BJ (cell line): Measurements from ENCODE around the gene PLSCR4. TPM values are rescaled to one million over a fixed set of nuclear protein-coding genes. Genes with fewer than 3 reads are reported as not detected.
"Not testable (repeated sequence)": the region's sequence is repeated elsewhere in the genome, so short reads cannot be mapped to it uniquely, and the experiment has no call there.

Source experiments
- CTCF ChIA-PET: fragments of 350-600 bp; formaldehyde crosslinking; extraction: SDS; loops from one replicate; lab custom pipeline; 2021; ENCODE audit warnings: antibody characterized with exemption, inconsistent platforms; lab: Yijun Ruan, JAX
- POLR2A ChIA-PET: fragments of 300-600 bp; sonication (Branson Sonifier 250); formaldehyde crosslinking; extraction: SDS; loops from one replicate; lab custom pipeline; 2021; ENCODE audit warnings: antibody characterized with exemption; lab: Charles Lee
- DNase-seq: peaks from one replicate; pipeline ENCODE4 v3.0.0-alpha.2; 2011; ENCODE audit warnings: low read depth
- H3K27me3 ChIP-seq: 2 replicates; pipeline ENCODE4 v1.6.0; 2011; ENCODE audit warnings: low read length; ENCODE audit not compliant: control insufficient read depth, insufficient read depth
- H3K36me3 ChIP-seq: 2 replicates; pipeline ENCODE4 v1.5.1; 2011; ENCODE audit warnings: low read length; ENCODE audit not compliant: control insufficient read depth, insufficient read depth
- H3K4me3 ChIP-seq: 2 replicates; pipeline ENCODE4 v1.5.1; 2011; ENCODE audit warnings: low read depth, mild to moderate bottlenecking, control low read depth, low read length
- polyA plus RNA-seq: library from polyadenylated mRNA; depleted of rRNA; stranded (reverse); fragments of >200 nt; gene quantifications from 2 replicates; pipeline ENCODE4 v1.2.3, GENCODE V29; 2011
- TF ChIP-seq, protein P1 (sequence below): IDR thresholded peaks from 2 replicates; pipeline ENCODE4 v1.5.1; 2011; ENCODE audit warnings: low read depth, mild to moderate bottlenecking, control low read depth, inconsistent platforms, low read length, moderate library complexity; ENCODE audit not compliant: insufficient read depth

The PLSCR4 gene
- polyA plus RNA-seq, 1 experiment, result 28.4 TPM

DNA sequence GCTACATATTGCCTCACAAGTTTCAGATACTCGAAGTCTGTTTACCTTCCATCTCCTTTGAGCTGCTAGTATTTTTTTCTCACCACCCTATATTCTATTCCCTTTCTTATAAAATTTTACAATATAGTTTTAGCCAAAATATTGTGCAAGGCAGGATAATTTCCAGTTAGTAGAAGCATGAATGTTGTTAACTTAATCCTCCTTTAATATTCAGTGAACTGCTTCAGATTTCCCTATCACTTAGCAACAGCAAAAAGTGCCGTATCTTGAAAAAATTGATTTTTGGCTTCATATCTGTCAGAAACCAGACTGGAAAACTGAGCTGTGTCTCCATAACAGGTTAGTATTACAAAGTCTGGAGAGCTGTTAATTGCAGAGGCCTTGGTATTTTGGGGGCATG is 24.0 kb downstream of the PLSCR4 start:
- no peak for DNase-seq
- POLR2A ChIA-PET, result no interaction called here
- CTCF ChIA-PET, result interaction anchor here (4.7 kb wide), 1 partner anchor 101 kb away, joined by 27 read pairs; no protein-coding TSS in a partner anchor
- TF ChIP-seq, protein P1, sequence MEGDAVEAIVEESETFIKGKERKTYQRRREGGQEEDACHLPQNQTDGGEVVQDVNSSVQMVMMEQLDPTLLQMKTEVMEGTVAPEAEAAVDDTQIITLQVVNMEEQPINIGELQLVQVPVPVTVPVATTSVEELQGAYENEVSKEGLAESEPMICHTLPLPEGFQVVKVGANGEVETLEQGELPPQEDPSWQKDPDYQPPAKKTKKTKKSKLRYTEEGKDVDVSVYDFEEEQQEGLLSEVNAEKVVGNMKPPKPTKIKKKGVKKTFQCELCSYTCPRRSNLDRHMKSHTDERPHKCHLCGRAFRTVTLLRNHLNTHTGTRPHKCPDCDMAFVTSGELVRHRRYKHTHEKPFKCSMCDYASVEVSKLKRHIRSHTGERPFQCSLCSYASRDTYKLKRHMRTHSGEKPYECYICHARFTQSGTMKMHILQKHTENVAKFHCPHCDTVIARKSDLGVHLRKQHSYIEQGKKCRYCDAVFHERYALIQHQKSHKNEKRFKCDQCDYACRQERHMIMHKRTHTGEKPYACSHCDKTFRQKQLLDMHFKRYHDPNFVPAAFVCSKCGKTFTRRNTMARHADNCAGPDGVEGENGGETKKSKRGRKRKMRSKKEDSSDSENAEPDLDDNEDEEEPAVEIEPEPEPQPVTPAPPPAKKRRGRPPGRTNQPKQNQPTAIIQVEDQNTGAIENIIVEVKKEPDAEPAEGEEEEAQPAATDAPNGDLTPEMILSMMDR, result no peak
- H3K36me3 ChIP-seq, result no peaks in the 10 kb centered on the region
- no peaks in the 10 kb centered on the region for H3K27me3 ChIP-seq
- H3K4me3 ChIP-seq, result no peak overlapping the region

DNA sequence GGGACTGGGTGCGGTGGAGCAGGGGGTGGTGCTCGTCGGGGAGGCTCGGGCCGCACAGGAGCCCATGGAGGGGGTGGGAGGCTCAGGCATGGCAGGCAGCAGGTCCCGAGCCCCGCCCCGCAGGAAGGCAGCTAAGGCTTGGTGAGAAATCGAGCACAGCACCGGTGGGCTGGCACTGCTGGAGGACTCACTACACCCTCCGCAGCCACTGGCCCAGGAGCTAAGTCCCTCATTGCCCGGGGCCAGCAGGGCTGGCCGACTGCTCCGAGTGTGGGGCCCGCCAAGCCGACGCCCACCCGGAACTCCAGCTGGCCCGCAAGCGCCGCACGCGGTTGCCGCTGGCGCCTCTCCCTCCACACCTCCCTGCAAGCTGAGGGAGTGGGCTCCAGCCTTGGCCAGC is 25.4 kb downstream of the PLSCR4 start:
- H3K36me3 ChIP-seq, POLR2A ChIA-PET, H3K4me3 ChIP-seq, H3K27me3 ChIP-seq, DNase-seq: not testable (repeated sequence)
- CTCF ChIA-PET, result interaction anchor here (1.2 to 4.7 kb wide), 2 partner anchors 12 to 102 kb away, joined by 3 to 27 read pairs; no protein-coding TSS in a partner anchor

DNA sequence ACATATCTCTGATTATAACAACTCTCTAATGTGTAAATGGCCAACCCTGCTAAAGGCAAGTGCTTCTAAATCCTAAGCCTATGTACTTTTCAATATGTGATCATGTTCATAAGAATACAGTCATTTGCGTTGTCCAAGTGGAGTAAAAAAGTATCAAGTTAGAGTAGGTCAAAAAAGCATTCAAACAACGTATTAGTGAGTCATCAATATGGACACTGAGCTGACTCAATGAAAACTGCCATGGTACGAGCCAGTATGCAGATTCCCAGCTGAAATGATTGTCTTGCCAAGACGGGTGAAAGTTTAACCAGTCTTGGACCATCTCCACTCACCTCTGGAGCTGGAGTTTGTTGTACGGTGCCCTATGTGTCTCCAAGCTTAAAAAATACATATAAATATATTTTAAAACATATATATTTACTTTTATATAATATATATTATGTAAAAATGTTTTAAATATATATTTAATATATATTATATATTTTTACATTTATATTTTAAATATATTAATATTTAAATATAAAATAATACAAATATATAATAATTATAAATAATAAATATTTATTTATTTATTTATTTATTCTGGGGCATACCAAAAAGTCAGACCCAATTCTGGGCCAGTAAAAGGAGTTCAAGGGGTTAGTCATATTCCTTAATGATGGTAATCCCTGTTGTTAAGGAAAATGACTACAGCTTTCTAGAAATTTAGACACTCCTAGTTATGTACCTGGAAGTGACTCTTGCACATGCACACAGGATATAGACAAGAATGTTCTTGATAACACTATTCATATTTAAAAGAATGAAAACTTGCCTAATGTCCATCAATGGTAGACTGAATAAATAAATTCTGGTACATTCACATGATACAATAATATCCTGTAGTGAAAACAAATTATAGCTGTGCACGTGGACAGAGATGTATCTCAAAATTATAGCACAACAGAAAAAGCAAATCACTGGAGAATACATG is 27.2 kb downstream of the PLSCR4 start:
- Histone ChIP-seq H3K36me3 (no peaks in the 10 kb centered on the region), H3K4me3 (no peak overlapping the region), H3K27me3 (no peaks in the 10 kb centered on the region)
- TF ChIP-seq, protein P1, result no peak
- ChIA-PET POLR2A (no interaction called here), CTCF (interaction anchor here (4.7 kb wide), 1 partner anchor 104 kb away, joined by 27 read pairs; no protein-coding TSS in a partner anchor)
- no peak for DNase-seq

DNA sequence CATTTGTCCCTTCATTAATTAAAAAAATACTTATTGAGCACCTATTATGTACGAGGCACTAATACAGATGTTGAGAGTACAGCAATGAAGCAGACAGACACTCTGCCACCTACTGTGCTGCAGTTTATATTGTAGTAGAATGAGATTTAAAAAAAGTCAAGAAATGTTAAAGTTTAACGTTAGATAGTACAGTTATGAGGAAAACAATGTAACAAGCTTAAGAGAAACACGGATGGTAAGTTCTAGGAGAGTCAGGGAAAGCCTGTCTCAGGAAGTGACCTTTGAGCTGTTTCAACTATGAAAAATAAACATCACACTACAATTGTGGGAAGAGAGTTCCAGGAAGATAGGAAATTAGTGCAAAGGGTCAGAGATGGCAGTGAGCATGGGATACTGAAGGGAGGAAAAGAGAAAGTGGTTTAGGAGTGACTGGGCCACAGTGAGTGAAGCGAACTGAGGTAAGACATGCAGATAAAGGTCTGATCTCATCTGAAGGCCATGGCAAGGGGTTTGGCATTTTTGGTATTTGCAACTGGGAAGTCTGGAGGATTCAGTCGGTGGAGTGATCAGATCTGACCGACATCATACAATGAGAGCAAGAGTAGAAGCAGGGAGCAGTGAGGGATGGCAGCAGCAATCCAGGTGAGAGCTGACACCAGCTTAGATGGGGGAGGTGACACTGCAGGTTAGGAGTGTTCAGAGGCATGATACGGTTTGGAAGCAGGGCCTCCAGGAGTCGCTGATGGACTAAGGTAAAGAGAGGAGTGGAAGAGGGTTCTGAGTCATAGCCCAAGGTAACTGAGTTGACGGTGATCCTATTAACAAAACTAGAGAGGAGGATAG is 28.5 kb downstream of the PLSCR4 start:
- TF ChIP-seq, protein P1, result no peak
- POLR2A ChIA-PET, result no interaction called here

GRCh38 chr3:146221276-146221675 is 29.6 kb downstream of the PLSCR4 start:
- ChIA-PET CTCF (interaction anchor here (0.7 to 2.4 kb wide), 2 partner anchors 31 to 106 kb away, joined by 3 to 17 read pairs; no protein-coding TSS in a partner anchor), POLR2A (no interaction called here)
- Histone ChIP-seq H3K4me3 (no peak overlapping the region), H3K27me3 (no peaks in the 10 kb centered on the region), H3K36me3 (no peaks in the 10 kb centered on the region)
- no peak for DNase-seq
- TF ChIP-seq, protein P1, result no peak

More for the DNA sequence above, 28.5 kb downstream of the PLSCR4 start:
- no peak for DNase-seq
- H3K27me3 ChIP-seq, result no peaks in the 10 kb centered on the region
- H3K36me3 ChIP-seq, result no peaks in the 10 kb centered on the region
- H3K4me3 ChIP-seq, result no peak overlapping the region
- CTCF ChIA-PET, result interaction anchor here (0.6 to 1.0 kb wide), 2 partner anchors 103 to 1253 kb away, joined by 3 read pairs; no protein-coding TSS in a partner anchor
